ENCODE measurements around the gene KCNMB1. TPM values are rescaled to one million over a fixed set of nuclear protein-coding genes. Genes with fewer than 3 reads are reported as not detected.

KCNMB1 gene
- total and polyA plus RNA-seq, 8 donors, result 0.05 to 0.94 (median 0.30) TPM

DNA sequence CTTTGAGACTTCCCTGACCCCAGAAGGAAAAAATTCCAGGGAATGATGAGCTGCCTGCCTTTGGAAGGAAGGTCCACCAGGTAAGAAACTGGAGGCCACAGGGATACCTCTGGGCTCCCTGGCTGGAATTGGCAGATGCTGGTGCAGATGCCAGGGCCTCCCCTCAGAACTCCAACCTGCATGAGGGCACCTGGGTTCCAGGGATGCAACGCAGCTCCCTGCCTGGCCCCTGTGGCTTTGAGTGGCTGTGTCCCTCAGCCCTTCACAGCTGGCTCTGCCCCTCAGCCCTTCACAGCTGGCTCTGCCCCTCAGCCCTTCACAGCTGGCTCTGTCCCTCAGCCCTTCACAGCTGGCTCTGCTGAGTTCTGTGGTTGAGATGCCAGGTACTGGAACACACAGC, 13.9 kb downstream of the KCNMB1 start:
- intact Hi-C loops (cut with DNase I), result no loop called here
- no peaks in the 10 kb centered on the region for H3K4me1 ChIP-seq
- 74 to 92% methylated on average over 1 of the region's 1 CpG for WGBS, 2 donors
- no peak for DNase-seq
- TF ChIP-seq, protein P1, sequence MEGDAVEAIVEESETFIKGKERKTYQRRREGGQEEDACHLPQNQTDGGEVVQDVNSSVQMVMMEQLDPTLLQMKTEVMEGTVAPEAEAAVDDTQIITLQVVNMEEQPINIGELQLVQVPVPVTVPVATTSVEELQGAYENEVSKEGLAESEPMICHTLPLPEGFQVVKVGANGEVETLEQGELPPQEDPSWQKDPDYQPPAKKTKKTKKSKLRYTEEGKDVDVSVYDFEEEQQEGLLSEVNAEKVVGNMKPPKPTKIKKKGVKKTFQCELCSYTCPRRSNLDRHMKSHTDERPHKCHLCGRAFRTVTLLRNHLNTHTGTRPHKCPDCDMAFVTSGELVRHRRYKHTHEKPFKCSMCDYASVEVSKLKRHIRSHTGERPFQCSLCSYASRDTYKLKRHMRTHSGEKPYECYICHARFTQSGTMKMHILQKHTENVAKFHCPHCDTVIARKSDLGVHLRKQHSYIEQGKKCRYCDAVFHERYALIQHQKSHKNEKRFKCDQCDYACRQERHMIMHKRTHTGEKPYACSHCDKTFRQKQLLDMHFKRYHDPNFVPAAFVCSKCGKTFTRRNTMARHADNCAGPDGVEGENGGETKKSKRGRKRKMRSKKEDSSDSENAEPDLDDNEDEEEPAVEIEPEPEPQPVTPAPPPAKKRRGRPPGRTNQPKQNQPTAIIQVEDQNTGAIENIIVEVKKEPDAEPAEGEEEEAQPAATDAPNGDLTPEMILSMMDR (IDR thresholded peaks at IDR 0.05), result no peak
- FAIRE-seq, result no peak
- H3K27me3 ChIP-seq, result no peaks in the 10 kb centered on the region
- no peak overlapping the region for H3K27ac ChIP-seq
- H3K36me3 ChIP-seq, result no peaks in the 10 kb centered on the region
- no peaks in the 10 kb centered on the region for H3K9me3 ChIP-seq
- no peak for ATAC-seq
- H3K4me3 ChIP-seq, result no peak overlapping the region

DNA sequence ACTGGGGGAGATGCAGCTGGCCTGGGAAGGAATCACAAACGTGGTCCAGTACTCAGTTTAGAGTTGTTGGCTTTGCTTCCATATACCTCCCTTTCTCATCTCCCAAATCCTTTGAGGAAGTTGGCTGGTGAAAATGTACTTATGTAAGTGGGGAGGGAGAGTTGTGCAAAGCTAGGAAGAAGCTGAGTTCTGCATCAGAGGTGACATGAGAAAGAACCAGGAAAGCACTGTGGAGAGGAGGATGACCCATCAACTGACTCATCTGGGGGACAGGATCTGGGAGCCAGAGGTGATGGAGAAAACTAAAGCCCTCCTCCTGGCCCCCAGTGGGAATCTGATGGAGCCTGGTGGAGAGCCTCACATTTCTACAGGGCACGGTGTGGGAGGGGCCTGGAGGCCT, 16.2 kb downstream of the KCNMB1 start:
- TF ChIP-seq, protein P1 (IDR thresholded peaks at IDR 0.05), result no peak
- Histone ChIP-seq H3K4me3 (no peak overlapping the region), H3K4me1 (no peaks in the 10 kb centered on the region), H3K27me3 (no peaks in the 10 kb centered on the region), H3K36me3 (no peaks in the 10 kb centered on the region), H3K27ac (no peak overlapping the region), H3K9me3 (no peaks in the 10 kb centered on the region)
- WGBS, 2 donors, result 53 to 59% methylated on average over 2 of the region's 2 CpGs
- FAIRE-seq, result no peak
- no peak for ATAC-seq
- intact Hi-C loops (cut with DNase I), result no loop called here
- no peak for DNase-seq

DNA sequence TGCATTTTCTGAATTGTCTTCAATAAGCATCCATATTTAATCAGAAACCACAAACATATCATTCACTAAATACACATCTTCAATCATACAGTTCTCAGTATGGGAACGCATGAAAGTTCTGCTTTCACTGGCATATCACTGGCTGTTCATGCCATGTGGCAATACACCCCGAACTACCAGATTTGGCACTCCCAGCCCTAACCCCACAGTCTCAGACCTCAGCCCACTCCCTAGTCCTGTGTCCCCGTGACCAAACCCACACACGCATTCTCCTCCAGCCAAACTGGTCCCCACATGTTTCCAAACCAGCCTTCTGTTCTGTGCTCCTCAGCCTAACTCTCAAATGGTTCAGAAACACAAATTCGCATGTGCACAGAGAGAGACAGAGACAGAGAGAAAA, 20.6 kb downstream of the KCNMB1 start:
- H3K4me3 ChIP-seq, result no peak overlapping the region
- H3K27ac ChIP-seq, result no peak overlapping the region
- intact Hi-C loops (cut with DNase I), result no loop called here
- WGBS, 2 donors, result 69 to 82% methylated on average over 5 of the region's 5 CpGs
- ATAC-seq (no peak), FAIRE-seq (no peak), DNase-seq (no peak)
- TF ChIP-seq, protein P1 (IDR thresholded peaks at IDR 0.05), result no peak
- H3K4me1 ChIP-seq, result no peaks in the 10 kb centered on the region
- H3K36me3 ChIP-seq, result no peaks in the 10 kb centered on the region
- no peaks in the 10 kb centered on the region for H3K27me3 ChIP-seq
- no peaks in the 10 kb centered on the region for H3K9me3 ChIP-seq

DNA sequence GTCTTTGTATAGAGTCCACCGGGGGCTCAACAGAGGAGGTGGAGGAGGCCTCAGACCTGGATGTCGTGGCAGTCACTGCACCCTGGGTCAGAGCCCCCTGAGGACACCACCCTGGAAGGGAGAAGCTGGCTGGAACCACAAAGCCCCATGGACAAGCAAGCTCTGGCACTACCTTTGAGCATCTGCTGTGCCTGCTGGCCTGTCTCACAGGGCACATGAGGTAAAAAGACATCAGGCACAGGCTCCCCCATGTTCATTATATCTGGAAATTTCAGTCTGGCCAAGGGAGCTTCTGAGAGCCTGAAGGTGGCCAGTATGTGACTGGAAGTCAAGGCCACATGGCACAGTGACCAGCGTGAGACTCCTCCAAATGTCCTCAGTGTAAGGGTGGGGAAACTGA, 22.9 kb downstream of the KCNMB1 start:
- no peak for FAIRE-seq
- no peak overlapping the region for H3K27ac ChIP-seq
- ATAC-seq, result no peak
- no peak for DNase-seq
- TF ChIP-seq, protein P1 (IDR thresholded peaks at IDR 0.05), result no peak
- no peaks in the 10 kb centered on the region for H3K9me3 ChIP-seq
- no peaks in the 10 kb centered on the region for H3K36me3 ChIP-seq
- no peaks in the 10 kb centered on the region for H3K27me3 ChIP-seq
- H3K4me3 ChIP-seq, result no peak overlapping the region
- no peaks in the 10 kb centered on the region for H3K4me1 ChIP-seq
- intact Hi-C loops (cut with DNase I), result no loop called here
- 76 to 90% methylated on average over 3 of the region's 3 CpGs for WGBS, 2 donors

DNA sequence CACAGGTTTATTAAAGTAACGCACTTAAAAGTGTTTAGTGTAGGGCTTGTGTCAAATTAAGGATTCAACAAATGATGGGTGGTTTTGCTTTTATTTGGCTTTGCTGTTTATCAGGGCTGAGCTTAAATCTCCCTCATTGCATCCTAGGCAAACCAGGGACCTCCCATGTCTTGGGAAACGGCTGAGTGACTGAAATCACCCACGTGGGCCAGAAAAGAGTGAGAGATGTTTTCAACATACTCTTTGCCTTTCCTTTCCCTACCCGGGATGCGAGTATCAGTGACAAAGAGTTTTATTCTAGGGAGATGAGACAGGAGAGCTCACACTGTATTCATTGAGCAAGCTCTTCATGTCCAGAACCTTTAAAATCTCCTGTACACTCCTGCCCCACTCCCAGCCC, 23.3 kb downstream of the KCNMB1 start:
- H3K36me3 ChIP-seq, result no peaks in the 10 kb centered on the region
- FAIRE-seq (no peak), ATAC-seq (no peak), DNase-seq (no peak)
- WGBS, 2 donors, result 69 to 72% methylated on average over 5 of the region's 5 CpGs
- intact Hi-C loops (cut with DNase I), result no loop called here
- H3K27ac ChIP-seq, result no peak overlapping the region
- H3K4me3 ChIP-seq, result no peak overlapping the region
- H3K9me3 ChIP-seq, result no peaks in the 10 kb centered on the region
- H3K27me3 ChIP-seq, result no peaks in the 10 kb centered on the region
- H3K4me1 ChIP-seq, result no peaks in the 10 kb centered on the region
- TF ChIP-seq, protein P1 (IDR thresholded peaks at IDR 0.05), result no peak
